ENCODE data around the gene GH1. TPM values are rescaled to one million over a fixed set of nuclear protein-coding genes. Genes with fewer than 3 reads are reported as not detected.

The GH1 gene
- total RNA-seq, 1 donor from 2014 or later, result not detected

- no peak overlapping the region for H3K4me3 Mint-ChIP-seq (ENCODE audit: unreplicated experiment)
- H3K27ac Mint-ChIP-seq (ENCODE audit: unreplicated experiment), result no peak overlapping the region
- peaks cover 6% of the 10 kb centered on the region for H3K27me3 Mint-ChIP-seq (ENCODE audit: unreplicated experiment)
- no peak for DNase-seq
- peaks cover 3% of the 10 kb centered on the region for H3K4me1 Mint-ChIP-seq (ENCODE audit: low read depth, unreplicated experiment)
- no peak for TF ChIP-seq CTCF (IDR thresholded peaks at IDR 0.05; ENCODE audit: partially characterized antibody, unreplicated experiment)
- peaks cover 5% of the 10 kb centered on the region for H3K9me3 Mint-ChIP-seq (ENCODE audit: unreplicated experiment)
- no peaks in the 10 kb centered on the region for H3K36me3 Mint-ChIP-seq (ENCODE audit: unreplicated experiment)
Observed at GRCh38 chr17:63944736-63945499, 26.3 kb upstream of the GH1 start.

DNA sequence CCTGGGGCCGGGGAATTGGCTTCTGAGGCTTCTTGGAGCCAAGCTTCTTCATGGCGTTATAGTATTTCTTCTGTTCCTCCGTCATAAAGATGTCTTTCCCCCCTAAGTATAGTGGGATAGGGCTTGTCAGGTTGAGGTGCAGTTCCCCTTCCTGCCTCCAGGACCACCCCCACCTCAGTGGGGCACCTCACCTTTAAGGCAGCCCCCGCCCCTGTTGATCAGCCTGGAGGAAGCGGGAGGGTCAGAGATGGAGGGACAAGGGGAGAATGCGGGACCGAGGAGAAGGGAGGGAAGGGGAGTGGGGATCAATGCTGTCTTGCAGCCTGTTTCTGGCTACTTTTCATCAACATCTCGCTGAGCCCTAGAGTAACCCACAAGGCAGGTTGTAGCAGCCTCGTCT lies 25.1 kb upstream of the GH1 start:
- no peak for DNase-seq
- H3K27me3 Mint-ChIP-seq (ENCODE audit: unreplicated experiment), result peaks cover 8% of the 10 kb centered on the region

GRCh38 chr17:63942309-63942985 lies 23.8 kb upstream of the GH1 start:
- Mint-ChIP-seq H3K27ac (ENCODE audit: unreplicated experiment) (no peak overlapping the region), H3K4me1 (ENCODE audit: low read depth, unreplicated experiment) (peaks cover 5% of the 10 kb centered on the region), H3K36me3 (ENCODE audit: unreplicated experiment) (no peaks in the 10 kb centered on the region), H3K9me3 (ENCODE audit: unreplicated experiment) (peaks cover 7% of the 10 kb centered on the region), H3K4me3 (ENCODE audit: unreplicated experiment) (no peak overlapping the region), H3K27me3 (ENCODE audit: unreplicated experiment) (peaks cover 8% of the 10 kb centered on the region)
- DNase-seq, result no peak
- no peak for TF ChIP-seq CTCF (IDR thresholded peaks at IDR 0.05; ENCODE audit: partially characterized antibody, unreplicated experiment)

More for the DNA sequence above, 25.1 kb upstream of the GH1 start:
- Mint-ChIP-seq H3K4me3 (ENCODE audit: unreplicated experiment) (no peak overlapping the region), H3K27ac (ENCODE audit: unreplicated experiment) (no peak overlapping the region), H3K9me3 (ENCODE audit: unreplicated experiment) (peaks cover 7% of the 10 kb centered on the region), H3K36me3 (ENCODE audit: unreplicated experiment) (no peaks in the 10 kb centered on the region), H3K4me1 (ENCODE audit: low read depth, unreplicated experiment) (peaks cover 3% of the 10 kb centered on the region)
- peak; percentile 55 for TF ChIP-seq CTCF (IDR thresholded peaks at IDR 0.05; ENCODE audit: partially characterized antibody, unreplicated experiment)

DNA sequence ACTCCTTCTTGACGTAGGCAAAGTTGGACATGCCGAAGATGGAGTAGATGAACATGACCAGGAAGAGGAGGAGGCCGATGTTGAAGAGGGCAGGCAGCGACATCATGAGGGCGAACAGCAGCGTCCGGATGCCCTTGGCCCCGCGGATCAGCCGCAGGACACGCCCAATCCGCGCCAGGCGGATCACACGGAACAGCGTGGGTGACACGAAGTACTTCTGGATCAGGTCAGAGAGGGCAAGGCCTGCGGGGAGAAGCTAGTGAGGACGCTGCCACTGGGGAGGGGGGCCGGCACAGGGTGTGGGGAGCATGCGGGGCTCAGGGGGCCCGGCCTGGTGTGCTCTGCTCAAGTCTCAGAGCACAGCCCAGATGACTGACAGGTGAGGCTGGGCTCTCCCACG lies 23.1 kb upstream of the GH1 start:
- Mint-ChIP-seq H3K9me3 (ENCODE audit: unreplicated experiment) (peaks cover 7% of the 10 kb centered on the region), H3K4me3 (ENCODE audit: unreplicated experiment) (no peak overlapping the region), H3K36me3 (ENCODE audit: unreplicated experiment) (no peaks in the 10 kb centered on the region), H3K27ac (ENCODE audit: unreplicated experiment) (no peak overlapping the region), H3K4me1 (ENCODE audit: low read depth, unreplicated experiment) (peaks cover 5% of the 10 kb centered on the region), H3K27me3 (ENCODE audit: unreplicated experiment) (peaks cover 8% of the 10 kb centered on the region)
- no peak for TF ChIP-seq CTCF (IDR thresholded peaks at IDR 0.05; ENCODE audit: partially characterized antibody, unreplicated experiment)
- no peak for DNase-seq

DNA sequence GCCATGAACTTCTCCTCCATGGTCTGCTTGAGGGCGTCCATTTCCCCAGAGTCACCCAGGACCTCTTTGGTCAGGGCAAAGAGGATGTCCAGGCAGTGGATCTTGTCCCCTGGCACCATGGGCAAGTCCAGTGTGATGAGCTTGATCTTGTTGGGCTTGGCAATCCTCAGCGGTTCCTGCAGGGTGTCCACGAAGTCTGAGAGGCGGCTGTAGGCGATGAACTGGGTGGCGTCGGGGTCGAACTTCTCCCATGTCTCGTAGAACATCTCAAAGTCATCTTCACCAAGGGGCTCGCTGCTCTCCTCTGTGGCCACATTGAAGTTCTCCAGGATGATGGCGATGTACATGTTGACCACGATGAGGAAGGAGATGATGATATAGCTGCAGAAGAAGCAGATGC lies 22.5 kb upstream of the GH1 start:
- no peaks in the 10 kb centered on the region for H3K36me3 Mint-ChIP-seq (ENCODE audit: unreplicated experiment)
- no peak overlapping the region for H3K27ac Mint-ChIP-seq (ENCODE audit: unreplicated experiment)
- peaks cover 8% of the 10 kb centered on the region for H3K27me3 Mint-ChIP-seq (ENCODE audit: unreplicated experiment)
- peaks cover 5% of the 10 kb centered on the region for H3K4me1 Mint-ChIP-seq (ENCODE audit: low read depth, unreplicated experiment)
- no peak for DNase-seq
- H3K4me3 Mint-ChIP-seq (ENCODE audit: unreplicated experiment), result no peak overlapping the region
- peaks cover 7% of the 10 kb centered on the region for H3K9me3 Mint-ChIP-seq (ENCODE audit: unreplicated experiment)
- TF ChIP-seq CTCF (IDR thresholded peaks at IDR 0.05; ENCODE audit: partially characterized antibody, unreplicated experiment), result no peak

All from glutamatergic neuron (in vitro differentiated cells).